GM21515 (cell line): ENCODE measurements around the gene CARD19.
"Not testable (repeated sequence)": the region's sequence is repeated elsewhere in the genome, so short reads cannot be mapped to it uniquely, and the experiment has no call there.

ENCODE experiments used
- ATAC-seq: cut with Tn5 transposase; IDR thresholded peaks from one replicate; pipeline ENCODE4 v1.9.1; 2021; ENCODE audit not compliant: unreplicated experiment

CARD19 gene

DNA sequence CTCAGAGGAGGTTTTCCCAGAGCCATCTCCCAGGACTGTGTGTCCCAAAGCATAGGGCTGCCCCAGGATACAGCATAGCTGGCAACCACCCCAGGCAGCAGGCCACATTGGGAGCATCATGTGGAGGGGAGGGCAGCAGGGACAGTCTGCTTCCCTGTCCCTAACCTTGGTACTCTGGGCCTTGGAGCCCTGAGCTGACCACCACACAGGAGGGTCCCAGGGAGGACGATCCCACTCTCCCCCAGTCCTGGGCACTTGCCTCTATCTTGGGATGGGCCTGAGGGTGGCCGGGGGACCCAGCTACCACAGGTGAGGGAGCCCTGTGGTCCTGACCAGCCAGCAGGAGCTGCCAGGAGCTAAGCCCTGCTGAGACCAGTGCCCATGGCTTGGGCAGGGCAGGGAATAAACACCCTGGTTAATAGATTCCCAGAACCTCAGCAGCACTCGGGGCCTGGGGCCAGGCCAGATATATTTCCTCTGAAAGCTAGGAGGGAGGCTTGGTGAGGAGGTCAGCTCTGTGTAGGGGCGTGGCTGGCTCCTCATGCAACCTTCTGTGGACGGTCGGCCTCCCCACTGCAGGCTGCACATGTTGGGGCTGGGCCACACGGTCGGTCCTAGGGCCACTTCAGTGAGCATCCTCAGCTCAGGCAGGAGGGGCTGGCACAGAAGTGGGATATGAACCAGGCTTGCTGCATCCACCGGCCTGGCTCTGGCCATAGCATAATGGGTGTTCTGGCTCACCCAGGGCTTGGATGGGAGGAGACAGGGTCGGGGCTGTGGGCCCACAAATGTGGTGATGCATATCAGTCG lies 33.9 kb downstream of the CARD19 start:
- ATAC-seq: no peak

- ATAC-seq: no peak
Observed at GRCh38 chr9:93130861-93131481, 35.0 kb downstream of the CARD19 start.

- ATAC-seq: no peak
Observed at GRCh38 chr9:93131599-93132286, 35.7 kb downstream of the CARD19 start.

DNA sequence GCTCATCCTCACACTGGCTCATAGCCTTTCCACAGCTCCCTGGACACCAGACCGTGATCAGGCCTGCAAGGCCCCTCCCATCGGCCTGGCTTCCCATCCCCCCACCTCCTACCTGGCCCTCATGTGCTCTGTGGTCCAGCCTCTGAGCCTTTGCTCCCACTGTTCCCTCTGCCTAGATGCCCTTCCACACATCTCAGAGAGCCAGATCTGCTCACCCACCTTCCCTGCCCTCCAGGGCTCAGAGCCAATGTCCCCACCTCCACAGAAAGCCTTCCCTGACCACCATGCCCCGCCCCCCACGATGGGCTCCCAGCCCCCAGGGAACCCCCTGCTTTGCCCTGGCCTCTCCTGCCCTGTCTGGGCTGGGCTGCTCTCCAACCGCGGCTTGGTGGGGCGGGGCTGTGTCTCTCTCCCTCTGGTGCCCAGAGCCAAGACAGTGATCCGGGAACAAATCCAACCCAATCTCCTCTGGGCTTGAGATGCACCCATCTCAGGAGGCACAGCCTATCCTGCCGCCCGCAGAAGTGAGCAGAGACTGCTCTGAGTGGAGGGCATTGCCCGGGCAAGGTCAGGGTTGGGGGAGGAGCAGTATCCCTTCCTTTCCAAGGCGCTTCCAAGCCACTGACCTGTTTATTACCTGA lies 36.4 kb downstream of the CARD19 start:
- no peak for ATAC-seq

DNA sequence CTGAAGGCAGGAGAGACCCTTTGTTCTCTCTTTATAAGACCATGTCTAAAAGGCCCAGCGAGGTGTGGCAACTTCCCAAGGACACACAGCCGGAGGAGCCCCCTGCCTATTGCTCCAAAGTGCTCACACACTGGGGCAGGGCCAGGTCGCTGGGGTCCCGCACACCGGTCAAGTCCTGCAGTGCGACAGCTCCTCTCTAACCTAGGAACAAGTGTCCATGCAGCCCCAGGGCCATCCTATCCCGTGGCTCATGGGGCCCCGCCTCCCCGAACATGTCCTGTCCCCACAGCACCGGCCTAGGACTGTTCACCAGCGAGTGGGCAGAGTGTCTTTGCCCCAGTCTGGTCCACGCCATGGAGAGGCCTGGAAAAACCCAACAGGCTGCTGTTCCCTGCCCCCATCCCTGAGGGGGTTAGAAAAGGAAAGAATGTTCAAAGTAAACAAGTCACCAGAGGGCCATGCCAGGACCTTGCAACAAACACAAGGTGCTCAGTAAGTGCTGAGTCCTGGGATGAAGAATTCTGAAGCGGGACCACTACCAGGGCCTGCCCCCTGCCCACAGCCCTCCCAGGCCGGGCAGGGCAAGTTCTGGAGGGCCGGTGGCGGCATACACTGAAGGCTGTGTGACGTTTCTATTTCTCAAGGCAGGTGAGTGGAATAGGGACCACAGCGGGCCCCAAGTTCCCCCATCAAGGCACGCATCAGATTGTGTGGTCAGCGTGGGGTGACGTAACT lies 37.1 kb downstream of the CARD19 start:
- ATAC-seq: peak; percentile 43

DNA sequence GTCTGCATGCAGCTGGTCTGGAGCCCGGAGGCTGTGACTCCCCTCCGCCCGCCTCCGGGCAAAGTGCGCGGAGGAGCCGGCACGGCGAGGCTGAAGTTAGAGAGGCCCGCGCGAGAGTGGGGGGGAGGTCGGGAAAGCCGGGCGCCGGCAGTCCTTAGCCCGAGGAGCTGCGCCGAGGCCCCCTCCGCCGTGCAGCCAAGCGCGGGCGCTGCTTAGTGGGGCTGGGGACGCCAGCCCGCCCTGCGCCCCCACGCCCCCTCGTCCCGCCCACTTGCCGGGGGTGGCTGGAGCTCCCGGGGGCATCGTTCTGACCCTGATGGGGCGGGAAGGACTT lies 37.6 kb downstream of the CARD19 start:
- ATAC-seq: no peak

DNA sequence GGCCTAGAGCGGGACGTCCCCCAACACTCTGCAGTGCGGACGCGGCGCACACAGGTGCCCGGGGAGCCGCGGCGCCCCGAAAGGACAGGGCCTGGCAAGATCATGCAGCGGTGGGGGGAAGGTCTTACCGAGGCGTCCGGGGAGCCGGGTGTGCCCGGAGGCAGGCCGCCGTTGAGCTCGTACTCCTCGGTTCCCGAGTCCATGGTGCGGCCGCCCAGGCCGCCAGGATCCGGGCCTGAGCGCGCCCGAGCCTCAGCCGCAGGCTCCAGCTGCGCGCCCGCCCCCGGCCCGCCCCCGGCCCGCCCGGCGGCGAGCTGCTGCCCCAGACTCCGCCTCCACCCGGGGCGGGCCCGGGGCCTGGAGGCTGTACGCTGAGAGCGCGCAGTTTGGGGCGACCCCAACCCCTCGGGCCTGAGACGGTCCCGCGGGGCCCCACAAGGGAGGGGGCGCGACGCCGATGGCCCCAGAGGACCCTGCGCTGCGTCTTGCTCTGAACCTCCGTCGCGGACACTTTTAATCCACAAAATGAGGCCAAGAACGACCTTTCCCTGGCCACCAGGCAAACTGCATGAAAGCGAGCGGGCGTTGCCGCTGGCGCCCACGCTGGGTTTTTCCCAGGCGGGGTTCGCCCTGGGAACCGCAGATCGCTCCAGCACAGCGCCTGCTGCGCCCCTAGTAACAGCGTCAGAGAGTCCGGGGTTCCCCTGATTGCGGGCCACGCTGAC lies 38.2 kb downstream of the CARD19 start, which contains the start of gene NINJ1:
NINJ1 (minus strand) TSS at position 237 of the 725 bp plus-strand sequence; CDS start at position 203, 34 bp downstream.
- peak; percentile 69 for ATAC-seq

GRCh38 chr9:93134740-93135444 lies 38.9 kb downstream of the CARD19 start:
- ATAC-seq: no peak

- no peak for ATAC-seq
Observed at GRCh38 chr9:93136011-93136440, 40.0 kb downstream of the CARD19 start.

DNA sequence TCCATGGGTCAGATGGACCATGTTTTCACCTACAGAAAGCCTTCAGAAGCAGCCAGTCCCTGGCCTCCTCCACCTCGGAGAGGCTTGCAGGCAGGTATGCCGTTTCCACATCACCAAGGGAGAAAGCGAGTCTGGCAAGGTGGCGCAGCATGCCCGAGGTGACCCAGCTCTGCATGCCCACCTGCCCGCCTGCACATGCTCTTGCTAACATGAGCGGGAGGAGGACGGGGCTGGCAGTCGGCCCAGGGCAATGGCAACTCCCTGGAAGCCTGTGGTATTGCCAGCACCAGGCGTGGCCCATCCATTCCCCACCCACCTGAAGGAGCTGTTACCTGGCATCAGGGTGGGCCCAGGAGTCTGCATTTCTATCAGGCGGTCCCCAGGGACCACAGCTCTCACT lies 41.3 kb downstream of the CARD19 start:
- no peak for ATAC-seq

GRCh38 chr9:93138171-93138764 lies 42.3 kb downstream of the CARD19 start:
- ATAC-seq: no peak

GRCh38 chr9:93139365-93140182 lies 43.6 kb downstream of the CARD19 start:
- no peak for ATAC-seq

DNA sequence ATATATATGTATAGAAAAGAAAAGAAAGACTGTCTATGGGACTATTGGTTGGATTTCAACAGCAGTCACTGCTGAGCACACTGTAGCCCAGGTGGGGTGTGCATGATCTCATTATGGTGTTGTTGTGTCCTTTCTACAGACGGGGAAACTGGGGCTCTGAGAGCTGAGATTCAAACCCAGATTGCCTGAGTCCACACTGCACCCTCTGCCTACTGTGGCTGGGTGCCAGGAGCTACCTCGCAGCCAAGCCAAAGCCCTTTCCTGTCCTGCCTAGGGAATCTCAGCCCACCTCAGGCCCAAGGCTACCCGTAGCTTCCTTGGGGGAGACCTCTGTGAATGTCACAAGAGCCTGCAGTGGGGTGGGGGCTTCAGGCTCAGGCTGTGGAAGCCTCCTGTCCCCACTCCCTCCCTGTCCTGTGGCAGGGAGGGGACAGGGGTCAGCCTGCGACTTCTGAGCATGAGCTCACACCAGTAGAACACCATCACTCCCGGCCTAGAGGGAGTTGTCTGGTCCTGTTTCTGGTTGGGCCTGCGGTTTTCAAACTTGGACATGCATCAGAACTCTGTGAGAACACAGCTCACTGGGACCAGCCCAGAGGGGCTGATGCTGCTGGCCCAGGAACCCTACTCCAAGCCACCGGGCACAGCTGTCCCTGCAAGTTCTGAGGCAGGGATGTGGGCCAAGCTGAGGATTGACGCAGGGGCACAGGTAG lies 45.9 kb downstream of the CARD19 start:
- ATAC-seq: no peak

GRCh38 chr9:93143830-93144530 lies 48.0 kb downstream of the CARD19 start:
- no peak for ATAC-seq

- not testable (repeated sequence) for ATAC-seq
Observed at GRCh38 chr9:93146696-93147095, 50.7 kb downstream of the CARD19 start.

GRCh38 chr9:93147632-93148031 lies 51.6 kb downstream of the CARD19 start:
- no peak for ATAC-seq

- no peak for ATAC-seq
Observed at GRCh38 chr9:93148721-93149120, 52.7 kb downstream of the CARD19 start.
